ENCODE measurements around the gene SNX5.

Gene SNX5

GRCh38 chr20:17940224-17940971, 28.2 kb downstream of the SNX5 start:
- DNase-seq (ENCODE audit: low read depth, low spot score) = no peak

- no peak for DNase-seq (ENCODE audit: low read depth, low spot score)
Measured at GRCh38 chr20:17939622-17940223, 28.9 kb downstream of the SNX5 start.

- DNase-seq (ENCODE audit: low read depth, low spot score) = peak; percentile 11
Measured at GRCh38 chr20:17938871-17939619, 29.5 kb downstream of the SNX5 start.

- DNase-seq (ENCODE audit: low read depth, low spot score) = no peak
Measured at GRCh38 chr20:17936761-17937732, 31.5 kb downstream of the SNX5 start.

GRCh38 chr20:17936286-17936760, 32.3 kb downstream of the SNX5 start:
- DNase-seq (ENCODE audit: low read depth, low spot score) = no peak

GRCh38 chr20:17935761-17936160, 32.8 kb downstream of the SNX5 start:
- DNase-seq (ENCODE audit: low read depth, low spot score) = no peak

- no peak for DNase-seq (ENCODE audit: low read depth, low spot score)
Measured at GRCh38 chr20:17935186-17935585, 33.4 kb downstream of the SNX5 start.

DNA sequence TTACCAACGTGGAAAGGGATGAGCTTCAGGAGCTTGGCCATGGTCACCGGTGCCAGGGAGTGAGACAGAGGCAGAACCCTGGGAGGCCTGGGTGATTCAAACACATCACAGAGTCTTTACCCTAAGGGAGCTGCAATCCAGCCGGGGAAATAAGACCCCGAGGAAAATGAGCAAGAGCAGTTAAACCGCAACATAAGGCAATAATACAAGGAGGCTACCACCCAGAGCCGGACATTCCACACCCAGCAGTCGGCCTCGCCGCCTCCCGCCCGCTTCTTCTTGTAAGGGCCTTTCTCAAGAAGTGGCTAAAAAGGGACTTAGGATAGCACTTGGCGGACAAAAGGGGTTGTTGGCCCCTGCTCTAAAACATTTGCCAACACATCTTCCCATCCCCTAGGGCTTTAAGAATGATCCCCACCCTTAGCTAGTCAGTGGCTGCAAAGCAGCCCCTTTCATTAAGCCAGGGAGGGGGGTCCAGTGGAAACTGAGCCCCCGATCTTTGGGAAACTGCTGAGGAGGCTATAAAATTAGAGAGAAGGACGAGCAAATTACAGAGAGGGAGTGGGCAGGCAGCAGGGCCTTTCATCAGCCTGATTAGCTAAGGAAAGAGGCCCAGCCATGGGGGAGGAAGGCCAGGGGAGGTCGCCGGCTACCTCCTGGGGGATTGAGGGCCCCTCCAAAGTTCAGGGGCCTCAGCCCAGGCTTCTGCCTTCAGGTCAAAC, 34.3 kb downstream of the SNX5 start:
- no peak for DNase-seq (ENCODE audit: low read depth, low spot score)

GRCh38 chr20:17933711-17934110, 34.9 kb downstream of the SNX5 start:
- DNase-seq (ENCODE audit: low read depth, low spot score) = no peak

DNA sequence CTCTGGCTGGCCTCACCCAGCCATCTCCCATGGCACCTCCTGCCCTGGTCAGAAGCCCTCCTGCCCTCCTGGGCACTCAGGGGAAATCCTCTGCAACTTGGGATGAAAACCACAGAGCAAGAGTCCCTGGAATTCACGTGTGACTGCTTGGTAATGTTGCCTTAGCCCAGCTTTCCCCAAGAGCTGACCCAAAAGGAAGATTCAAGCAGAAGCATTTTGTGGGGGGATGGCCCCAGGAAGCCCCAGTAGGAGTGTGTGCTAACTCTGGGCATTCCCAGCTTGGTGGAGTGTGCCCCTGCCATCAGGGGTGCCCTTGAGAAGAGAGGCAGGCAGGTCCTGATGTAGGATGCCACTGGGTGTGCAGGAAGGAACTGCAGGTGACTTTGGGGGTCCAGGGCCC, 35.5 kb downstream of the SNX5 start:
- DNase-seq (ENCODE audit: low read depth, low spot score) = no peak

DNA sequence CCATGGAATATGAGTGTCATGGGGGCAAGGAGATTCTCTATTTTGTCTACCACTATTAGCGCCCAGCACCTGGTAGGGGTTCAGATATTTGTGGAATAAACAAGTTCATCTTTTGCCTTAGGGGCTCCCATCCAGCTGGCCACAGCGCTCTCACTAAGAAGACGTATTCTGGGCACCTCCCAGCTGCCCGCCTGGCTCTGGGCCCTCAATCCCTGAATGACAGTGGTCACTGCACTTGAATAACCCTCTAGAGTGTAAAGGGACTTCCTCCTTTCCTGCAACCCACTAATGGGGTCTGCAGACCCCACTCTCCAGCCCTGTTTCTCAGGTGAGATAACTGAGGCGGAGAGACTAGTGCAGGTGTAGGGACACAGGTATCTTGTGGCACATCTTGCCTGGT, 36.2 kb downstream of the SNX5 start:
- no peak for DNase-seq (ENCODE audit: low read depth, low spot score)

DNA sequence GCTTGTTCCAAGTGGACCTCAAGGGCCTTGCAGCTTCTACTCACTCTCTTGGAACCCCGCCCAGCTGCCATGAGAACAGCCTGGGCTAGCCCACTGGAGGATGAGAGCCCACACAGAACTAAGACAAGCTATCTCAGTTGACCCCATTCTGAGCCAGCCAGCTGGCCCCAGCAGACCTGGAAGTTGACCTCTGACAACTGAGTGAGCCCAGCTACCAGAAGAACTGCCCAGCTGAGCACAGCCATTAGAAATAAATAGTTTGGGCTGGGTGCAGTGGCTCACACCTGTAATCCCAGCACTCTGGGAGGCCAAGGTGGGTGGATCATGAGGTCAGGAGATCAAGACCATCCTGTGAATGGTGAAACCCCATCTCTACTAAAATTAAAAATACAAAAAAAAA, 37.1 kb downstream of the SNX5 start:
- no peak for DNase-seq (ENCODE audit: low read depth, low spot score)

- no peak for DNase-seq (ENCODE audit: low read depth, low spot score)
Measured at GRCh38 chr20:17928633-17929311, 39.8 kb downstream of the SNX5 start.

- DNase-seq (ENCODE audit: low read depth, low spot score) = no peak
Measured at GRCh38 chr20:17928211-17928611, 40.4 kb downstream of the SNX5 start.

DNA sequence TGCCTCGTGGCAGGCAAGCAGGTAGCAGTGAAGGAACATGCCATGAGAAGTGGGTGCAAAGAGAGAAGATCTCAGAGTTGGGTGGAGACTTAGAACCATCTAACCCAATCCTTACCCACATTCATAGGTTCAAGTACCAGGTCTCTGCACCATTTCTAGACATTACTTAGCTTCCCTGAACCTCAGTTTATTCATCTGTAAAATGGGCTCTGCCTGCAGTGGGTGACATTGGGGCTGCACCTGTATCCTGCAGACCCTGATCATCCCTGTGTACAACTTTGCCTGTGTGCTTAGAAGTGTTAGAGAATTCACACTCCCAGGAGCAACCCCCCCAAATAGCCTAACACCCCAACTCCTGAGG, 42.7 kb downstream of the SNX5 start:
- DNase-seq (ENCODE audit: low read depth, low spot score) = no peak

GRCh38 chr20:17925141-17925939, 43.3 kb downstream of the SNX5 start:
- no peak for DNase-seq (ENCODE audit: low read depth, low spot score)

DNA sequence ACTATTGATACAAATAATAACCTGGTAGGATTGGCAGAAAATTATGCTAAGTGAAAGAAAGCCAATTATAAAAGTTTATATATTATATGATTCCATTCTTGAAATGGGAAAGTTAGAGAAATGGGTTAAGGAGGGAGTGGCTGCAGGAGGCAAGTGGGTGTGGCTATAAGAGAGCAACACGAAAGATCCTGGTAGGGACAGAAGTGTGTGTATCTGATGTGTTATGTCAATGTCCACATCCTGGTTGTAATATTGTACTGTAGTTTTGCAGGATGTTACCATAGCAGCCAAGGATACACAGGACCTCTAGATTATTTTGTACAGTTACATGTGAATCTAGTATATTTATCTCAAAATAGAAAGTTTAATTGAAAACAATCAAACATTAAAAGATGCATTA, 46.8 kb downstream of the SNX5 start:
- no peak for DNase-seq (ENCODE audit: low read depth, low spot score)

GRCh38 chr20:17919149-17919548, 49.4 kb downstream of the SNX5 start:
- DNase-seq (ENCODE audit: low read depth, low spot score) = no peak

- DNase-seq (ENCODE audit: low read depth, low spot score) = no peak
Measured at GRCh38 chr20:17917832-17918618, 50.6 kb downstream of the SNX5 start.

All from activated naive CD8-positive, alpha-beta T cell treated with anti-CD3 and anti-CD28 coated beads, Interleukin-2, amount 50 U/mL, for 16 hours (primary cell).